BLaER1 (cell line): Measurements from ENCODE around the gene MTFMT.

Experiments used
- H3K27ac ChIP-seq: shearing (Covaris generic); formaldehyde crosslinking; 2 replicates; pipeline ENCODE4 v1.8.1; 2022
- H3K27me3 ChIP-seq: shearing (Covaris generic); formaldehyde crosslinking; 2 replicates; pipeline ENCODE4 v1.8.1; 2022
- H3K36me3 ChIP-seq: shearing (Covaris generic); formaldehyde crosslinking; 2 replicates; pipeline ENCODE4 v1.8.1; 2022
- H3K4me1 ChIP-seq: shearing (Covaris generic); formaldehyde crosslinking; 2 replicates; pipeline ENCODE4 v1.8.1; 2022
- H3K4me2 ChIP-seq: shearing (Covaris generic); formaldehyde crosslinking; 2 replicates; pipeline ENCODE4 v1.8.1; 2022
- H3K4me3 ChIP-seq: shearing (Covaris generic); formaldehyde crosslinking; 2 replicates; pipeline ENCODE4 v1.8.1; 2022
- H3K9ac ChIP-seq: shearing (Covaris generic); formaldehyde crosslinking; 2 replicates; pipeline ENCODE4 v1.8.1; 2022
- H3K9me3 ChIP-seq: shearing (Covaris generic); formaldehyde crosslinking; 2 replicates; pipeline ENCODE4 v1.8.1; 2022
- H4K20me1 ChIP-seq: shearing (Covaris generic); formaldehyde crosslinking; 2 replicates; pipeline ENCODE4 v1.8.1; 2022
- Cebpa-rat ChIP-seq: shearing (Covaris generic); IDR thresholded peaks from 2 replicates; pipeline ENCODE4 v1.8.1; 2022

MTFMT gene

GRCh38 chr15:65062061-65062460 is 32.6 kb upstream of the MTFMT start:
- H4K20me1 ChIP-seq, result no peaks in the 10 kb centered on the region
- peaks cover 24% of the 10 kb centered on the region for H3K4me1 ChIP-seq
- H3K4me3 ChIP-seq, result no peak overlapping the region
- no peaks in the 10 kb centered on the region for H3K9me3 ChIP-seq
- no peak overlapping the region for H3K27ac ChIP-seq
- no peak overlapping the region for H3K4me2 ChIP-seq
- TF ChIP-seq Cebpa-rat, result no peak
- H3K27me3 ChIP-seq, result no peaks in the 10 kb centered on the region
- no peaks in the 10 kb centered on the region for H3K36me3 ChIP-seq
- H3K9ac ChIP-seq, result no peak overlapping the region

- Histone ChIP-seq H3K4me2 (no peak overlapping the region), H4K20me1 (no peaks in the 10 kb centered on the region), H3K9ac (no peak overlapping the region), H3K4me3 (no peak overlapping the region), H3K9me3 (no peaks in the 10 kb centered on the region), H3K27ac (no peak overlapping the region), H3K4me1 (peaks cover 20% of the 10 kb centered on the region), H3K36me3 (no peaks in the 10 kb centered on the region), H3K27me3 (no peaks in the 10 kb centered on the region)
- TF ChIP-seq Cebpa-rat, result no peak
Measured at GRCh38 chr15:65060641-65061397, 31.4 kb upstream of the MTFMT start.

GRCh38 chr15:65059931-65060596 is 30.6 kb upstream of the MTFMT start:
- no peak overlapping the region for H3K4me2 ChIP-seq
- H3K9me3 ChIP-seq, result no peaks in the 10 kb centered on the region
- no peak overlapping the region for H3K27ac ChIP-seq
- no peak overlapping the region for H3K9ac ChIP-seq
- H3K36me3 ChIP-seq, result no peaks in the 10 kb centered on the region
- H3K4me3 ChIP-seq, result no peak overlapping the region
- H3K27me3 ChIP-seq, result no peaks in the 10 kb centered on the region
- peaks cover 20% of the 10 kb centered on the region for H3K4me1 ChIP-seq
- no peaks in the 10 kb centered on the region for H4K20me1 ChIP-seq
- no peak for TF ChIP-seq Cebpa-rat

- Histone ChIP-seq H3K4me3 (no peak overlapping the region), H3K4me2 (no peak overlapping the region), H3K9me3 (no peaks in the 10 kb centered on the region), H3K27ac (no peak overlapping the region), H3K4me1 (peaks cover 23% of the 10 kb centered on the region), H3K27me3 (no peaks in the 10 kb centered on the region), H3K36me3 (no peaks in the 10 kb centered on the region), H4K20me1 (no peaks in the 10 kb centered on the region), H3K9ac (no peak overlapping the region)
- no peak for TF ChIP-seq Cebpa-rat
Measured at GRCh38 chr15:65059369-65059750, 29.9 kb upstream of the MTFMT start.

GRCh38 chr15:65058394-65059368 is 29.2 kb upstream of the MTFMT start:
- no peak overlapping the region for H3K4me2 ChIP-seq
- no peaks in the 10 kb centered on the region for H3K9me3 ChIP-seq
- no peak overlapping the region for H3K4me3 ChIP-seq
- H3K9ac ChIP-seq, result no peak overlapping the region
- H3K27me3 ChIP-seq, result no peaks in the 10 kb centered on the region
- H3K27ac ChIP-seq, result no peak overlapping the region
- TF ChIP-seq Cebpa-rat, result no peak
- no peaks in the 10 kb centered on the region for H4K20me1 ChIP-seq
- no peaks in the 10 kb centered on the region for H3K36me3 ChIP-seq
- peaks cover 23% of the 10 kb centered on the region for H3K4me1 ChIP-seq

- peaks cover 23% of the 10 kb centered on the region for H3K4me1 ChIP-seq
- H4K20me1 ChIP-seq, result no peaks in the 10 kb centered on the region
- H3K9ac ChIP-seq, result no peak overlapping the region
- H3K27ac ChIP-seq, result no peak overlapping the region
- TF ChIP-seq Cebpa-rat, result no peak
- H3K4me3 ChIP-seq, result no peak overlapping the region
- no peaks in the 10 kb centered on the region for H3K9me3 ChIP-seq
- H3K4me2 ChIP-seq, result no peak overlapping the region
- H3K36me3 ChIP-seq, result no peaks in the 10 kb centered on the region
- H3K27me3 ChIP-seq, result no peaks in the 10 kb centered on the region
Measured at GRCh38 chr15:65057549-65057940, 28.1 kb upstream of the MTFMT start.

GRCh38 chr15:65056868-65057548 is 27.6 kb upstream of the MTFMT start:
- Histone ChIP-seq H3K4me3 (no peak overlapping the region), H3K4me1 (peaks cover 23% of the 10 kb centered on the region), H4K20me1 (no peaks in the 10 kb centered on the region)

GRCh38 chr15:65056106-65056505 is 26.7 kb upstream of the MTFMT start:
- Histone ChIP-seq H3K9me3 (no peaks in the 10 kb centered on the region), H4K20me1 (no peaks in the 10 kb centered on the region), H3K4me2 (peak overlapping the region; percentile 70), H3K4me1 (peaks cover 23% of the 10 kb centered on the region), H3K36me3 (no peaks in the 10 kb centered on the region), H3K27ac (peak overlapping the region; percentile 58; the same call in 1 of the 2 replicates), H3K27me3 (no peaks in the 10 kb centered on the region), H3K9ac (no peak overlapping the region; the same call in 1 of the 2 replicates), H3K4me3 (no peak overlapping the region)
- no peak for TF ChIP-seq Cebpa-rat

More at GRCh38 chr15:65056868-65057548, 27.6 kb upstream of the MTFMT start:
- no peaks in the 10 kb centered on the region for H3K9me3 ChIP-seq
- TF ChIP-seq Cebpa-rat, result no peak
- H3K36me3 ChIP-seq, result no peaks in the 10 kb centered on the region
- no peak overlapping the region for H3K9ac ChIP-seq
- H3K4me2 ChIP-seq, result no peak overlapping the region
- H3K27me3 ChIP-seq, result no peaks in the 10 kb centered on the region
- H3K27ac ChIP-seq, result no peak overlapping the region

- peaks cover 26% of the 10 kb centered on the region for H3K4me1 ChIP-seq
- no peak overlapping the region for H3K4me3 ChIP-seq
- peak overlapping the region; percentile 70 for H3K4me2 ChIP-seq
- no peak for TF ChIP-seq Cebpa-rat
- H3K27me3 ChIP-seq, result no peaks in the 10 kb centered on the region
- no peaks in the 10 kb centered on the region for H3K36me3 ChIP-seq
- peak overlapping the region; percentile 58; the same call in 1 of the 2 replicates for H3K27ac ChIP-seq
- H4K20me1 ChIP-seq, result no peaks in the 10 kb centered on the region
- H3K9me3 ChIP-seq, result no peaks in the 10 kb centered on the region
- H3K9ac ChIP-seq, result peak overlapping the region; percentile 45; the same call in 1 of the 2 replicates
Measured at GRCh38 chr15:65055201-65055870, 25.9 kb upstream of the MTFMT start.
